ENCODE data around the gene TSPAN1. TPM values are rescaled to one million over a fixed set of nuclear protein-coding genes. Genes with fewer than 3 reads are reported as not detected.

Gene TSPAN1
- total and polyA plus RNA-seq, 10 of the 15 experiments (the other 5 are each of a cell fraction or from before 2014, with no cell fraction given): 0.08 to 0.29 (median 0.23) TPM; not detected in 5

DNA sequence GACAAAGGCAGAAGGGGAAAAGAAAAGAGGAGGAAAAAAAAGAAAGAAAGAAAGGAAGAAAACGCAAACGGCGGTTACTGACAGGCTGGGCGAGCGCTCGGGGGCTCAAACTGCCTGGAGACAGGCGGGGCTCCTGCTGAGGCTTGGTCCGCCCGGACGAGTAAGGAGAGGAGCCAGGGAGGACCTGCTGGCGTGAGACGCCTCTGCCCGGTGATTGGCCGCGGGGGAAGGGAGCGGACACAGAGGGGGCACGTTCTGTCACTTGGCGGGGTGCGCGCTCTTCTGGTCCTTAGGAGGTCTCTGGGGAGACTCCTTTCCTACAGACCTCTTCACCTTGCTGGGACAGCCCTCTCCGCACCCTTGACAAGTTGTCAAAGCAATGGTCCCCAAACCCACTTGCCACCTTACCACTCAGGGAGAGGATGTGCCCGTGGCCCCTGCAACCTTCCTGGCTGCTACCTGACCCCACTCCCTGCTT lies 41.7 kb upstream of the TSPAN1 start (continued):
- TF ChIP-seq BHLHE40 (IDR thresholded peaks at IDR 0.05; ENCODE audit: borderline replicate concordance in 1 of 2, low read depth in 2 of 2, low read length in 1 of 2) (peak in 1 of 2 experiments; percentile 3; a peak in 2 of 4 replicates), HDGF (IDR thresholded peaks at IDR 0.05) (0 out of 2 replicates have a peak, but pooled peaks have one; percentile 6), TARDBP (IDR thresholded peaks at IDR 0.05; ENCODE audit: borderline replicate concordance) (no peak), MTA2 (IDR thresholded peaks at IDR 0.05; ENCODE audit: low read depth) (no peak), FOXM1 (IDR thresholded peaks at IDR 0.05; ENCODE audit: low read depth, low read length) (no peak), HDAC2 (IDR thresholded peaks at IDR 0.05) (no peak), GATAD2B (conservative IDR thresholded peaks at IDR 0.05; ENCODE audit: low read depth) (peak; percentile 36; the same call in 1 of the 2 replicates), SREBF2 (IDR thresholded peaks at IDR 0.05; ENCODE audit: low read length) (peak; percentile 40; the same call in 1 of the 2 replicates), HDAC6 (IDR thresholded peaks at IDR 0.05; ENCODE audit: unreplicated experiment) (no peak), CHD1 (IDR thresholded peaks at IDR 0.05; ENCODE audit: low read depth, low read length) (no peak)
- TF ChIP-seq, protein P1, sequence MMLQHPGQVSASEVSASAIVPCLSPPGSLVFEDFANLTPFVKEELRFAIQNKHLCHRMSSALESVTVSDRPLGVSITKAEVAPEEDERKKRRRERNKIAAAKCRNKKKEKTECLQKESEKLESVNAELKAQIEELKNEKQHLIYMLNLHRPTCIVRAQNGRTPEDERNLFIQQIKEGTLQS (IDR thresholded peaks at IDR 0.05; ENCODE audit: borderline replicate concordance, extremely low read depth, low read depth, low read length): no peak
- TF ChIP-seq, protein P2, sequence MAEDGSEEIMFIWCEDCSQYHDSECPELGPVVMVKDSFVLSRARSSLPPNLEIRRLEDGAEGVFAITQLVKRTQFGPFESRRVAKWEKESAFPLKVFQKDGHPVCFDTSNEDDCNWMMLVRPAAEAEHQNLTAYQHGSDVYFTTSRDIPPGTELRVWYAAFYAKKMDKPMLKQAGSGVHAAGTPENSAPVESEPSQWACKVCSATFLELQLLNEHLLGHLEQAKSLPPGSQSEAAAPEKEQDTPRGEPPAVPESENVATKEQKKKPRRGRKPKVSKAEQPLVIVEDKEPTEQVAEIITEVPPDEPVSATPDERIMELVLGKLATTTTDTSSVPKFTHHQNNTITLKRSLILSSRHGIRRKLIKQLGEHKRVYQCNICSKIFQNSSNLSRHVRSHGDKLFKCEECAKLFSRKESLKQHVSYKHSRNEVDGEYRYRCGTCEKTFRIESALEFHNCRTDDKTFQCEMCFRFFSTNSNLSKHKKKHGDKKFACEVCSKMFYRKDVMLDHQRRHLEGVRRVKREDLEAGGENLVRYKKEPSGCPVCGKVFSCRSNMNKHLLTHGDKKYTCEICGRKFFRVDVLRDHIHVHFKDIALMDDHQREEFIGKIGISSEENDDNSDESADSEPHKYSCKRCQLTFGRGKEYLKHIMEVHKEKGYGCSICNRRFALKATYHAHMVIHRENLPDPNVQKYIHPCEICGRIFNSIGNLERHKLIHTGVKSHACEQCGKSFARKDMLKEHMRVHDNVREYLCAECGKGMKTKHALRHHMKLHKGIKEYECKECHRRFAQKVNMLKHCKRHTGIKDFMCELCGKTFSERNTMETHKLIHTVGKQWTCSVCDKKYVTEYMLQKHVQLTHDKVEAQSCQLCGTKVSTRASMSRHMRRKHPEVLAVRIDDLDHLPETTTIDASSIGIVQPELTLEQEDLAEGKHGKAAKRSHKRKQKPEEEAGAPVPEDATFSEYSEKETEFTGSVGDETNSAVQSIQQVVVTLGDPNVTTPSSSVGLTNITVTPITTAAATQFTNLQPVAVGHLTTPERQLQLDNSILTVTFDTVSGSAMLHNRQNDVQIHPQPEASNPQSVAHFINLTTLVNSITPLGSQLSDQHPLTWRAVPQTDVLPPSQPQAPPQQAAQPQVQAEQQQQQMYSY (CRISPR knock-in tag; IDR thresholded peaks at IDR 0.05): no peak
- TF ChIP-seq, protein P3, sequence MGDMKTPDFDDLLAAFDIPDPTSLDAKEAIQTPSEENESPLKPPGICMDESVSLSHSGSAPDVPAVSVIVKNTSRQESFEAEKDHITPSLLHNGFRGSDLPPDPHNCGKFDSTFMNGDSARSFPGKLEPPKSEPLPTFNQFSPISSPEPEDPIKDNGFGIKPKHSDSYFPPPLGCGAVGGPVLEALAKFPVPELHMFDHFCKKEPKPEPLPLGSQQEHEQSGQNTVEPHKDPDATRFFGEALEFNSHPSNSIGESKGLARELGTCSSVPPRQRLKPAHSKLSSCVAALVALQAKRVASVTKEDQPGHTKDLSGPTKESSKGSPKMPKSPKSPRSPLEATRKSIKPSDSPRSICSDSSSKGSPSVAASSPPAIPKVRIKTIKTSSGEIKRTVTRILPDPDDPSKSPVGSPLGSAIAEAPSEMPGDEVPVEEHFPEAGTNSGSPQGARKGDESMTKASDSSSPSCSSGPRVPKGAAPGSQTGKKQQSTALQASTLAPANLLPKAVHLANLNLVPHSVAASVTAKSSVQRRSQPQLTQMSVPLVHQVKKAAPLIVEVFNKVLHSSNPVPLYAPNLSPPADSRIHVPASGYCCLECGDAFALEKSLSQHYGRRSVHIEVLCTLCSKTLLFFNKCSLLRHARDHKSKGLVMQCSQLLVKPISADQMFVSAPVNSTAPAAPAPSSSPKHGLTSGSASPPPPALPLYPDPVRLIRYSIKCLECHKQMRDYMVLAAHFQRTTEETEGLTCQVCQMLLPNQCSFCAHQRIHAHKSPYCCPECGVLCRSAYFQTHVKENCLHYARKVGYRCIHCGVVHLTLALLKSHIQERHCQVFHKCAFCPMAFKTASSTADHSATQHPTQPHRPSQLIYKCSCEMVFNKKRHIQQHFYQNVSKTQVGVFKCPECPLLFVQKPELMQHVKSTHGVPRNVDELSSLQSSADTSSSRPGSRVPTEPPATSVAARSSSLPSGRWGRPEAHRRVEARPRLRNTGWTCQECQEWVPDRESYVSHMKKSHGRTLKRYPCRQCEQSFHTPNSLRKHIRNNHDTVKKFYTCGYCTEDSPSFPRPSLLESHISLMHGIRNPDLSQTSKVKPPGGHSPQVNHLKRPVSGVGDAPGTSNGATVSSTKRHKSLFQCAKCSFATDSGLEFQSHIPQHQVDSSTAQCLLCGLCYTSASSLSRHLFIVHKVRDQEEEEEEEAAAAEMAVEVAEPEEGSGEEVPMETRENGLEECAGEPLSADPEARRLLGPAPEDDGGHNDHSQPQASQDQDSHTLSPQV (IDR thresholded peaks at IDR 0.05): no peak
- TF ChIP-seq, protein P4, sequence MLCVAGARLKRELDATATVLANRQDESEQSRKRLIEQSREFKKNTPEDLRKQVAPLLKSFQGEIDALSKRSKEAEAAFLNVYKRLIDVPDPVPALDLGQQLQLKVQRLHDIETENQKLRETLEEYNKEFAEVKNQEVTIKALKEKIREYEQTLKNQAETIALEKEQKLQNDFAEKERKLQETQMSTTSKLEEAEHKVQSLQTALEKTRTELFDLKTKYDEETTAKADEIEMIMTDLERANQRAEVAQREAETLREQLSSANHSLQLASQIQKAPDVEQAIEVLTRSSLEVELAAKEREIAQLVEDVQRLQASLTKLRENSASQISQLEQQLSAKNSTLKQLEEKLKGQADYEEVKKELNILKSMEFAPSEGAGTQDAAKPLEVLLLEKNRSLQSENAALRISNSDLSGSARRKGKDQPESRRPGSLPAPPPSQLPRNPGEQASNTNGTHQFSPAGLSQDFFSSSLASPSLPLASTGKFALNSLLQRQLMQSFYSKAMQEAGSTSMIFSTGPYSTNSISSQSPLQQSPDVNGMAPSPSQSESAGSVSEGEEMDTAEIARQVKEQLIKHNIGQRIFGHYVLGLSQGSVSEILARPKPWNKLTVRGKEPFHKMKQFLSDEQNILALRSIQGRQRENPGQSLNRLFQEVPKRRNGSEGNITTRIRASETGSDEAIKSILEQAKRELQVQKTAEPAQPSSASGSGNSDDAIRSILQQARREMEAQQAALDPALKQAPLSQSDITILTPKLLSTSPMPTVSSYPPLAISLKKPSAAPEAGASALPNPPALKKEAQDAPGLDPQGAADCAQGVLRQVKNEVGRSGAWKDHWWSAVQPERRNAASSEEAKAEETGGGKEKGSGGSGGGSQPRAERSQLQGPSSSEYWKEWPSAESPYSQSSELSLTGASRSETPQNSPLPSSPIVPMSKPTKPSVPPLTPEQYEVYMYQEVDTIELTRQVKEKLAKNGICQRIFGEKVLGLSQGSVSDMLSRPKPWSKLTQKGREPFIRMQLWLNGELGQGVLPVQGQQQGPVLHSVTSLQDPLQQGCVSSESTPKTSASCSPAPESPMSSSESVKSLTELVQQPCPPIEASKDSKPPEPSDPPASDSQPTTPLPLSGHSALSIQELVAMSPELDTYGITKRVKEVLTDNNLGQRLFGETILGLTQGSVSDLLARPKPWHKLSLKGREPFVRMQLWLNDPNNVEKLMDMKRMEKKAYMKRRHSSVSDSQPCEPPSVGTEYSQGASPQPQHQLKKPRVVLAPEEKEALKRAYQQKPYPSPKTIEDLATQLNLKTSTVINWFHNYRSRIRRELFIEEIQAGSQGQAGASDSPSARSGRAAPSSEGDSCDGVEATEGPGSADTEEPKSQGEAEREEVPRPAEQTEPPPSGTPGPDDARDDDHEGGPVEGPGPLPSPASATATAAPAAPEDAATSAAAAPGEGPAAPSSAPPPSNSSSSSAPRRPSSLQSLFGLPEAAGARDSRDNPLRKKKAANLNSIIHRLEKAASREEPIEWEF (IDR thresholded peaks at IDR 0.05; ENCODE audit: insufficient replicate concordance, low read depth, low read length): no peak
- TF ChIP-seq, protein P5, sequence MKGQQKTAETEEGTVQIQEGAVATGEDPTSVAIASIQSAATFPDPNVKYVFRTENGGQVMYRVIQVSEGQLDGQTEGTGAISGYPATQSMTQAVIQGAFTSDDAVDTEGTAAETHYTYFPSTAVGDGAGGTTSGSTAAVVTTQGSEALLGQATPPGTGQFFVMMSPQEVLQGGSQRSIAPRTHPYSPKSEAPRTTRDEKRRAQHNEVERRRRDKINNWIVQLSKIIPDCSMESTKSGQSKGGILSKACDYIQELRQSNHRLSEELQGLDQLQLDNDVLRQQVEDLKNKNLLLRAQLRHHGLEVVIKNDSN (IDR thresholded peaks at IDR 0.05; ENCODE audit: borderline replicate concordance, extremely low read length, insufficient read depth, low read depth, low read length): no peak
